GM12892 (cell line): ENCODE measurements around the gene RNF141.

Experiments
- POLR2A ChIP-seq: IDR thresholded peaks from 2 replicates; pipeline ENCODE4 v1.6.1; 2011; ENCODE audit warnings: low read depth, low read length, control low read depth
- POLR2AphosphoS5 ChIP-seq: IDR thresholded peaks from 2 replicates; pipeline ENCODE4 v1.6.1; 2011; ENCODE audit warnings: low read depth, low read length, control low read depth
- TAF1 ChIP-seq: IDR thresholded peaks from 2 replicates; pipeline ENCODE4 v1.6.1; 2011; ENCODE audit warnings: low read depth, mild to moderate bottlenecking, control low read depth, low read length, borderline replicate concordance

DNA sequence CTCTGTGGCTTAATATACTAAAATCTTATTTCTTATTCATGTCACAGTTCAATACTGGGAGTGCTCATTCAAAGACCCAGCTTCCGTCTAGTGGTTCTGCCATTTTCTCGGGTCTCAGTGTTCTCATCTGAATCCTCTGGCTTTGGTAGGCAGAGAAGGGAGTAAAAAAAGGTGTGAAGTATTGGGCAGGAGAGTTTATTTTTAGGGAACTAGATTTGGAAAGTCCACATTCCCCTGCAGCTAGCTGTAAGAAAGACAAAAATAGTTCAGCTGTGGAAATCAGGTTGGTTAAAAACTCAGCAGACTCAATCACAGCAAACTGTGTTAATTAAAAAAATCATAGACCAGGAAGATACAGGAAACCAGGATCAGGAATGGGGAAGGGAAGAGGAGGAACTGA lies 31.5 kb upstream of the RNF141 start:
- TF ChIP-seq POLR2AphosphoS5, result no peak
- TF ChIP-seq POLR2A, result no peak
- no peak for TF ChIP-seq TAF1
